DMS114 treated with DMSO at 0.1 percent for 48 hours (cell line): ENCODE measurements around the gene RPP14.

Experiments
- DNase-seq: peaks from one replicate; lab custom pipeline; 2025; ENCODE audit not compliant: unreplicated experiment; lab: John Stamatoyannopoulos, UW

The RPP14 gene

DNA sequence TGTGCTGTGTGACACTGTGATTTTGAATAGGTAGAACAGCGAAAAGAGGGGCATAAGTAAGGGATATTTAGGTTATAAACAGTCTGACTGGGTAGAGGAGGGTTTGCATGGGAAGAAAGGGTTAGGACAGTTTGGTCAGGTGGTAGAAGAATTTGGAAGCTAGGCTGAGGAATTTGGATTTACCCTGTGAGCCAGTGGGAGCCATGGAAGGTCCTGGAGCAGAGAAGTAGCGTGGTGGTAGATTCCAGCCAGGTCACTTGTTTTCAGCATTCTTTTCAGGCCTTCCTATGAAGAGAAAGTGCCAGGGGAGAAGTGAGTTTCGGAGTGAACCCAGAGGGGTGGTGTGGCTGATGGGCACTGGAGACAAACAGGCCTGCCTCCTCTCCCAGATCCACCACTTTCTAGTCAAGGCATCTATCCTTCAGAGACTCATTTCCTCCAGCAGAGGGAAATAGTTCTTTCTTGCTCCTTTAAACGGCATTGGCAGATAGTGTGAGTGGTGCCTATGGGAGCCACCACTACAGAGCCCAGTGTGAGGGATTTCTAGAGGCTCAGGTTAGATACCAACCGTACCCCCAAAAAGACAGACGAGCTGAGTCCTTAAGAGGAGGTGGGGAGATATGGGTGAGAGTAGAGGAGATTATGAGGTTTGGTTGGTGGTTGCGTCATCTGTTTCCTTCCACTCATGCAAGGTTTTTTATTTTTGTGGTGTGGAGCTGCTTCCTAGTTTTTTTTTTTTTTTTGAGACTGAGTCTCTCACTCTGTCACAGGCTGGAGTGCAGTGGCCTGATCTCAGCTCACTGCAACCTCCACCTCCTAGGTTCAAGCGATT lies 47.9 kb downstream of the RPP14 start:
- no peak for DNase-seq

DNA sequence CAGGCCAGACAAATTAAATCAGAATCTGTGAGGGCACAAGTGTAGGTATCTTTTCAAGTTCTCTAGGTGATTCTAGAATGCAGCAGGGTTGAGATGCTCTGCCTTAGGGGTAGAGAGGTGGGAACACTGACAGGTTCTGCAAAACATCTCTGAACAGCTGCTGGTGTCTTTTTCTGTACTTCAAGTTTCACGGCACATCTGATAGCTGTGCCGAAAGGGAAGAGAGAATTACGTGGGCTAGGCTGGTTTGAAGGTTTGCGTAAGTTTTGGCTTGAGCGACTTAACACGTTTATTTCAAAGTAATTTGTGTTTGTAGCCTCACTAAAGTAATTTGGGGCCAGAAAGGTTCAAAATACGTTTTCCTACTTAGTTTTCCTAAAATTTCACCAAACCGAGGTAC lies 49.1 kb downstream of the RPP14 start:
- DNase-seq, result no peak

DNA sequence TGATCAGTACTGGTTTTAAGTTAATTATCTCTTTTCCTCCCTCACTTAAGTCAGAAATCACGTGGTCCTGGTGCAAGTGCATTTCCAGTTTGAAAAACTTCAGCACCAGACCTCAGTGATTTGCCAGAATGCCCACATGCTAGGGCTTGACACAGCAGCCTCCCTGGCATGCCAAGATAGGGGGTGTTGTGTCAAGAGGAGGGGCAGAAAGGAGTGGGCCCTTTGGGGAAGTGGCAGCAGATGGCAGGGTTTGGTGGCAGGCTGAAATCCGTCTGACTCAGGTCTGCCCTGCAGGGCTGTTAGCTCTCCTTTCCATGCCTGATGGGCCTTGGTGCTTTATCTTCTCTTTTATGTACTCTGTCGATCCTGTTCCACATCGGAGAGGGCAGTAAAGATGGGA lies 50.0 kb downstream of the RPP14 start:
- no peak for DNase-seq

DNA sequence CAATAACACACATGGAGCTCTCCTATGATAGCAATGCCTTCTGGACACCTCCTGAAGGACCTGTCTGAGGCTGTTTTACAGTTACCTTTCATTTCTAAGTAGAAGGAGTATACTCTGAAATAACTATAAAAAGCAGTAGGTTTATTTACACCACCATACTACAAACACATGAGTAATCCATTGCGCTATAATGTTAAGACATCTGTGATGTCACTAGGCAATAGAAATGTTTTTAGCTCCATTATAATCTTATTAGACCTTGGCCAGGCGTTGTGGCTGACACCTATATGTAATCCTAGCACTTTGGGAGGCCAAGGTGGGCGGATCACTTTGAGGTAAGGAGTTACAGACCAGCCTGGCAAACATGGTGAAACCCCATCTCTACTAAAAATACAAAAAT lies 51.4 kb downstream of the RPP14 start:
- no peak for DNase-seq

DNA sequence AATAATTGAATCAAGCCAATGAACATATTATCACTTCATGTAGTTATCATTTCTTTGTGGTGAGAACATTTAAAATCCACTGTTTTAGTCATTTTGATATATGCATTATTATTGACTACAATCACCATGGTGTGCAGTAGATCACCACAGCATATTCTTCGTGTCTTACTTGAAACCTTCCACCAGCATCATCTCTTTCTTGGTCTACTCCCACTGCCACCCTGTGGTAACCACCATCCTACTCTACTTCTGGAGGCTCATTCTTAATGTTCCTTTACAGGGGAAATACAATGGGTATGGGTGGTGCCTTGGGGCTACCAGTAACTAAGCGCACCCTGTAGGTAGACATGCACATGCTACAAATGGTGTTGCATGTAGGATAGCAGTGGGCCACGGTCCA lies 52.0 kb downstream of the RPP14 start:
- no peak for DNase-seq

DNA sequence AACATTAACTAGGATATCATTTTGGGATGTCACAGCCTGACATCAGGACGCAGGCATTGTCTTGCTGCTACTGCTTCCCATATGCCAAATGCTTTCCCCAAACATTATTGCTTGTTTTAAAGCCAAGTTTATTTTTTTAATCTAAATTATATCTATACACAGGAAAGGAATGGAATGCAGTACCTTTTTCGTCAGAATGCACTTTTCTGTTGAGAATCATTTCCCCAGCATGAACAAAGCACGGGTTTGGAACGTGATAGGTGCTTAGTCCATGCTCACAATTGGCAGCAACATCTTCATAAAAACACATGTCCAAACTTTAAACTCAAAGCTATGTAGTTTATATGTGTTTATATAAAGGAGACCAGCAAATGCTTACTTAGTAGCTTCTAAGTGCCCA lies 52.8 kb downstream of the RPP14 start:
- no peak for DNase-seq

DNA sequence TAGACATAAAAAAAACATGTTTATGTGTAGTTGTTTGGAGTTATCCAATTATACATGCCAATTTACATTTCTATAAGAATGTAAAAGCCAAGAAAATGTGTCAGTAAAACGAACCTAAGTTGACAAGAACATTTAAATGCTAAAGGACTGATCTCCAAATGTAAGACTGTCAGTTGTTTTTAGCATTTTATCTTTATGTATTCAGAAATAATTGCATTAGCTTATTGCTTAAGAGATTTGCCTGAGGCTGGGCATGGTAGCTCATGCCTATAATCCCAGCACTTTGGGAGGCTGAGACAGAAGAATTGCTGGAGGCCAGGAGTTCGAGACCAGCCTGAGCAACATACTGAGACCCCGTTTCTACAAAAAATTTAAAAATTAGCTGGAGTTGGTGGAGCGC lies 53.6 kb downstream of the RPP14 start:
- no peak for DNase-seq

DNA sequence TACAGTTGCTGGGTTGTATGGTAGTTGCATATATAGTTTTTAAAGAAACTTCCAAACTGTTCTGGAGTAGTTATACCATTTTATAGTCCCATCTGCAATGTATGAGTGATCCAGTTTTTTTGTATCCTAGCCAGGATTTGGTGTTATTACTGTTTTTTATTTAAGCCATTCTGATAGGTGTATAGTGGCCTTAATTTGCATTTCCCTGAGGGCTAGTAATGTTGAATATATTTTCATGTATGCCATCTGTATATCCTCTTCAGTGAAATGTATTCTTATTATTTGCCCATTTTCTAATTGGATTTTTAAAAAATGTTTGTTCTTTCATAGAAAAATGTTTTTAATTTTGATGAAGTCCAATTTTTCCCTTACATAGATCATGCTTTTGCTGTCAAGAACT lies 55.8 kb downstream of the RPP14 start:
- DNase-seq, result no peak

DNA sequence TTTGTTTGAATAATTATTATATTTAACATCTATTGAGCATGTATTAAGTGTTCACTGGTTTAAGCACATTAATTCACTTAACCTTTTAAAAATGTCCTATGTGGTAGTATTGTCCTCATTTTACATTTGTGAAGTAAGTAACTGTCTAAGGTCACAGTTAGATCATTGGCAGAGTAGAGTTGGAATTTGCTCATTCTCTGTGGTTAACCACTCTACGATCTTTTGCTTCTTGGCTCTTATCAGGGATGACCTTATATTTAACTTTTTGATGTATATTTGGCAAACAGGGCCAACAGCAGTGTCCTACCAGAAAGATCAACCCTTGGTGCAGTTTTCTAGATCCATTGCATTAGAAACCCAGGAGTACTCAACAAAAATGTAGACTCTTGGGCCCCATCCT lies 60.7 kb downstream of the RPP14 start:
- no peak for DNase-seq

DNA sequence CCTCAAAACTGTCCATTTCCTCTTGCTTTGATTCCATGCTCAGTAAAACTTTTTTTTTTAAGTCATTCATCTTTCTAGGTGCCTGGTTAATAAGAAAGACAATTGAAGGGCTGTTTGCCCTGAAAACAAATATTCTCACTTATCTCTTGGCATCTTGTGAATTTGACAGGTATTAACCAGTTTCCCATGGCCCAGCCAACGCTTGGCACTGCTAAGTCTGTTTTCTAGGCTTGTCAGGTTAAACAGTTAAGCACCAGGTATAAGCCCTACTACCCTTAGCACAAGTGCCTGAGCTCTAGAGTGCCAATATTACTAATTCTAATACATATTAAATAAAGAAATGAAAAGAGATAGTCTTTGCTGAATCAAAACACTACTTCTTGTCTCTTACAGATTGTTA lies 63.0 kb downstream of the RPP14 start:
- no peak for DNase-seq
